ENCODE results near the gene TMC1. TPM values are rescaled to one million over a fixed set of nuclear protein-coding genes. Genes with fewer than 3 reads are reported as not detected.

The TMC1 gene
- total and polyA plus RNA-seq, 2 of the 8 experiments (the other 6 are each of a cell fraction or from before 2014, with no cell fraction given), result 0.95 to 0.98 TPM

DNA sequence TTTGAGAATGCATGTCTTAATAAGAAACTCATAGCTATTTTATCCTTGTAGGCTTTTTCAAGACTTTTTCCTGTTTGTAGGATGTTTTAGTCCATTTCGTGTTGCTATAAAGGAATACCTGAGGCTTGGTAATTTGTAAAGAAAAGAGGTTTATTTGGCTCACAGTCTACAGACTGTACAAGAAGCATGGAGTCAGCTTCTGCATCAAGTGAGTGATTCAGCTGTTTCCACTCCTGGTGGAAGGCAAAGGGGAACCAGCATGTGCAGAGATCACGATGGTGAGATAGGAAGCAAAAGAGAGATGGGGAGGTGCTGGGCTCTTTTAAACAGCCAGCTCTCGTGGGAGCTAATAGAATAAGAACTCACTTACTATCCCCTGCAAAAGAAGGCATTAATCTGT, 254.2 kb downstream of the TMC1 start:
- Histone ChIP-seq H2BK15ac (ENCODE audit: low read length) (no peak overlapping the region), H3K9ac (replicated peaks in 1 of 4; ENCODE audit: extremely low read depth in 1 of 4, low read depth in 3 of 4, low read length in 3 of 4) (no peak overlapping the region), H3K18ac (ENCODE audit: extremely low read depth, low read length) (no peak overlapping the region), H3K56ac (replicated peaks; ENCODE audit: insufficient read length, low read depth, low read length) (no peak overlapping the region), H4K8ac (ENCODE audit: extremely low read depth, insufficient read depth, low read length) (no peak overlapping the region), H2BK5ac (ENCODE audit: low read depth, low read length) (no peak overlapping the region), H3K27ac (ENCODE audit: low read depth, low read length) (no peak overlapping the region), H3K79me2 (ENCODE audit: control insufficient read depth in 1 of 2, insufficient read depth in 2 of 2, low read length in 2 of 2) (no peaks in the 10 kb centered on the region), H4K20me1 (replicated peaks in 1 of 2; ENCODE audit: control insufficient read depth in 1 of 2, insufficient read depth in 2 of 2, low read length in 2 of 2) (no peaks in the 10 kb centered on the region), H3K4me3 (ENCODE audit: extremely low read depth in 1 of 4, insufficient read depth in 2 of 4, low read depth in 3 of 4, low read length in 4 of 4) (no peak overlapping the region), H2AFZ (ENCODE audit: low read length) (no peak overlapping the region), H3K79me1 (ENCODE audit: low read depth, low read length) (no peaks in the 10 kb centered on the region), H2BK12ac (ENCODE audit: low read depth, low read length) (no peak overlapping the region), H3K36me3 (ENCODE audit: control insufficient read depth in 2 of 4, insufficient read depth in 4 of 4, low read length in 3 of 4) (no peaks in the 10 kb centered on the region), H2BK20ac (ENCODE audit: low read length) (no peak overlapping the region), H3K14ac (ENCODE audit: insufficient read length) (no peak overlapping the region), H3K9me3 (ENCODE audit: insufficient read depth in 2 of 2, low read depth in 1 of 2, low read length in 1 of 2) (no peaks in the 10 kb centered on the region), H4K5ac (ENCODE audit: insufficient read length, low read depth, low read length) (no peak overlapping the region), H3K23me2 (ENCODE audit: low read depth, low read length) (no peaks in the 10 kb centered on the region), H3K4ac (replicated peaks; ENCODE audit: insufficient read length, low read depth, low read length) (no peak overlapping the region), H2BK120ac (replicated peaks; ENCODE audit: low read depth, low read length) (no peak overlapping the region), H3K4me2 (ENCODE audit: insufficient read depth in 1 of 2, low read depth in 2 of 2, low read length in 2 of 2) (no peak overlapping the region), H4K91ac (replicated peaks; ENCODE audit: insufficient read length, low read length) (no peak overlapping the region), H3K4me1 (replicated peaks in 1 of 4; ENCODE audit: control insufficient read depth in 3 of 4, insufficient read depth in 4 of 4, low read length in 3 of 4) (no peaks in the 10 kb centered on the region), H2AK5ac (ENCODE audit: low read depth, low read length) (no peak overlapping the region), H3K23ac (ENCODE audit: insufficient read length) (no peak overlapping the region), H3K27me3 (replicated peaks in 1 of 4; ENCODE audit: control insufficient read depth in 3 of 4, extremely low read depth in 1 of 4, insufficient read depth in 3 of 4, low read length in 3 of 4) (no peaks in the 10 kb centered on the region)
- FAIRE-seq (no peak), DNase-seq (ENCODE audit: low read depth in 1 of 2, low spot score in 2 of 2) (no peak)
- 97% methylated on average over 3 of the region's 3 CpGs; no CpG with 5 or more reads in 1 of the 2 experiments for WGBS, 2 experiments (ENCODE audit: extremely low coverage in 1 of 2, insufficient coverage in 1 of 2, insufficient read length in 1 of 2, insufficient replicate concordance in 2 of 2, low coverage in 1 of 2, low lambda C conversion rate in 2 of 2, missing lambda C conversion rate in 1 of 2)
- CTCF ChIA-PET (ENCODE audit: partially characterized antibody), result interaction anchor here (0.7 to 1.1 kb wide), 3 partner anchors 24 to 47 kb away, joined by 3 read pairs; no protein-coding TSS in a partner anchor
- POLR2A ChIA-PET (ENCODE audit: partially characterized antibody), result no interaction called here
- TF ChIP-seq NANOG (IDR thresholded peaks at IDR 0.05; ENCODE audit: insufficient read depth, low read depth, low read length, poor library complexity, severe bottlenecking) (no peak), ASH2L (IDR thresholded peaks at IDR 0.05; ENCODE audit: low read length) (no peak), RAD21 (IDR thresholded peaks at IDR 0.05 in 1 of 2, conservative IDR thresholded peaks at IDR 0.05 in 1 of 2; ENCODE audit: low read depth in 2 of 2, low read length in 2 of 2) (no peak), RBBP5 (IDR thresholded peaks at IDR 0.05; ENCODE audit: borderline replicate concordance, low read depth, low read length) (no peak), NRF1 (IDR thresholded peaks at IDR 0.05; ENCODE audit: low read depth, low read length) (no peak), SUZ12 (IDR thresholded peaks at IDR 0.05; ENCODE audit: low read length) (no peak), GTF2F1 (IDR thresholded peaks at IDR 0.05; ENCODE audit: borderline replicate concordance, low read depth, low read length) (no peak), CREB1 (IDR thresholded peaks at IDR 0.05) (no peak), JUN (IDR thresholded peaks at IDR 0.05; ENCODE audit: low read depth, low read length) (no peak), CEBPB (IDR thresholded peaks at IDR 0.05; ENCODE audit: low read depth, low read length) (no peak), JUND (IDR thresholded peaks at IDR 0.05; ENCODE audit: low read length) (no peak), CBX8 (IDR thresholded peaks at IDR 0.05; ENCODE audit: borderline replicate concordance, low read depth, low read length) (no peak), HDAC6 (IDR thresholded peaks at IDR 0.05; ENCODE audit: low read depth, low read length) (no peak)
- TF ChIP-seq, protein P1, sequence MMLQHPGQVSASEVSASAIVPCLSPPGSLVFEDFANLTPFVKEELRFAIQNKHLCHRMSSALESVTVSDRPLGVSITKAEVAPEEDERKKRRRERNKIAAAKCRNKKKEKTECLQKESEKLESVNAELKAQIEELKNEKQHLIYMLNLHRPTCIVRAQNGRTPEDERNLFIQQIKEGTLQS (IDR thresholded peaks at IDR 0.05; ENCODE audit: insufficient read depth, low read depth, low read length), result no peak

All from H1 (cell line).